GM12892 (cell line): ENCODE data around the gene JPH3.

Experiments used
- POLR2A ChIP-seq: IDR thresholded peaks from 2 replicates; pipeline ENCODE4 v1.6.1; 2011; ENCODE audit warnings: low read depth, low read length, control low read depth
- POLR2AphosphoS5 ChIP-seq: IDR thresholded peaks from 2 replicates; pipeline ENCODE4 v1.6.1; 2011; ENCODE audit warnings: low read depth, low read length, control low read depth
- TAF1 ChIP-seq: IDR thresholded peaks from 2 replicates; pipeline ENCODE4 v1.6.1; 2011; ENCODE audit warnings: low read depth, mild to moderate bottlenecking, control low read depth, low read length, borderline replicate concordance

GRCh38 chr16:87733190-87733589 is 130.9 kb downstream of the JPH3 start:
- no peak for TF ChIP-seq POLR2A
- no peak for TF ChIP-seq TAF1
- TF ChIP-seq POLR2AphosphoS5 = no peak
